Astrocyte of the hippocampus (primary cell): ENCODE data around the gene MBL2.

Experiments
- DNase-seq: peaks from one replicate; pipeline ENCODE4 v3.0.0; 2011; ENCODE audit warnings: low read depth, low spot score

MBL2 gene

GRCh38 chr10:52772623-52773022 is at the start of gene MBL2:
Gene MBL2 (minus strand): TSS chr10:52772784. CDS start chr10:52771635, 1,149 bp downstream.
- no peak for DNase-seq

- no peak for DNase-seq
Observed at GRCh38 chr10:52820309-52820708, 47.7 kb upstream of the MBL2 start.

- DNase-seq: peak; percentile 49
Observed at GRCh38 chr10:52818019-52818418, 45.4 kb upstream of the MBL2 start.

- DNase-seq: no peak
Observed at GRCh38 chr10:52814506-52814905, 41.9 kb upstream of the MBL2 start.

GRCh38 chr10:52811776-52812175 is 39.2 kb upstream of the MBL2 start:
- no peak for DNase-seq

GRCh38 chr10:52810761-52811160 is 38.2 kb upstream of the MBL2 start:
- no peak for DNase-seq

- no peak for DNase-seq
Observed at GRCh38 chr10:52807803-52808202, 35.2 kb upstream of the MBL2 start.

- DNase-seq: no peak
Observed at GRCh38 chr10:52805414-52806285, 33.1 kb upstream of the MBL2 start.

GRCh38 chr10:52801947-52802346 is 29.4 kb upstream of the MBL2 start:
- peak; percentile 23 for DNase-seq

- DNase-seq: no peak
Observed at GRCh38 chr10:52786098-52786497, 13.5 kb upstream of the MBL2 start.

GRCh38 chr10:52785418-52785817 is 12.8 kb upstream of the MBL2 start:
- no peak for DNase-seq

- no peak for DNase-seq
Observed at GRCh38 chr10:52783726-52784125, 11.1 kb upstream of the MBL2 start.

GRCh38 chr10:52782554-52782953 is 10.0 kb upstream of the MBL2 start:
- no peak for DNase-seq

GRCh38 chr10:52780391-52781155 is 8.0 kb upstream of the MBL2 start:
- no peak for DNase-seq

GRCh38 chr10:52779541-52780390 is 7.2 kb upstream of the MBL2 start:
- DNase-seq: peak; percentile 81

GRCh38 chr10:52778511-52779392 is 6.2 kb upstream of the MBL2 start:
- peak; percentile 61 for DNase-seq

GRCh38 chr10:52777414-52777813 is 4.8 kb upstream of the MBL2 start:
- no peak for DNase-seq

- no peak for DNase-seq
Observed at GRCh38 chr10:52776471-52776903, 3.9 kb upstream of the MBL2 start.

- DNase-seq: no peak
Observed at GRCh38 chr10:52775132-52775647, 2.6 kb upstream of the MBL2 start.

GRCh38 chr10:52774600-52775106 is 2.1 kb upstream of the MBL2 start:
- no peak for DNase-seq
